NCI-H82 treated with DMSO at 0.1 percent for 48 hours (cell line): ENCODE results near the gene C1QB.

Experiments used
- DNase-seq: peaks from one replicate; lab custom pipeline; 2025; ENCODE audit not compliant: unreplicated experiment; lab: John Stamatoyannopoulos, UW

The C1QB gene

GRCh38 chr1:22652881-22653316 is at the start of gene C1QB:
Gene C1QB (plus strand): TSS chr1:22653236. CDS start chr1:22659463, 6,227 bp downstream.
- DNase-seq: no peak

GRCh38 chr1:22606161-22606560 is 46.9 kb upstream of the C1QB start:
- DNase-seq: peak; percentile 72

GRCh38 chr1:22607154-22607553 is 45.9 kb upstream of the C1QB start:
- no peak for DNase-seq

- no peak for DNase-seq
These were observed 44.7 kb upstream of the C1QB start for GRCh38 chr1:22608361-22608760.

GRCh38 chr1:22609291-22609690 is 43.7 kb upstream of the C1QB start:
- no peak for DNase-seq

- DNase-seq: no peak
These were observed 41.5 kb upstream of the C1QB start for GRCh38 chr1:22611530-22611947.

- peak; percentile 95 for DNase-seq
These were observed 40.1 kb upstream of the C1QB start for GRCh38 chr1:22612671-22613571.

GRCh38 chr1:22613572-22613918 is 39.5 kb upstream of the C1QB start:
- no peak for DNase-seq

GRCh38 chr1:22613951-22614350 is 39.1 kb upstream of the C1QB start:
- DNase-seq: peak; percentile 70

- no peak for DNase-seq
These were observed 37.1 kb upstream of the C1QB start for GRCh38 chr1:22615886-22616285.

GRCh38 chr1:22616571-22616970 is 36.5 kb upstream of the C1QB start:
- DNase-seq: no peak

- DNase-seq: no peak
These were observed 35.0 kb upstream of the C1QB start for GRCh38 chr1:22618056-22618455.

GRCh38 chr1:22619252-22619651 is 33.8 kb upstream of the C1QB start:
- DNase-seq: no peak

- no peak for DNase-seq
These were observed 33.2 kb upstream of the C1QB start for GRCh38 chr1:22619798-22620197.

- no peak for DNase-seq
These were observed 31.3 kb upstream of the C1QB start for GRCh38 chr1:22621761-22622160.

GRCh38 chr1:22625262-22625925 is 27.6 kb upstream of the C1QB start:
- no peak for DNase-seq

GRCh38 chr1:22626237-22627157 is 26.5 kb upstream of the C1QB start:
- peak; percentile 22 for DNase-seq

GRCh38 chr1:22627331-22627730 is 25.7 kb upstream of the C1QB start:
- no peak for DNase-seq

GRCh38 chr1:22628698-22629444 is 24.2 kb upstream of the C1QB start:
- DNase-seq: no peak

GRCh38 chr1:22629886-22630285 is 23.1 kb upstream of the C1QB start:
- DNase-seq: no peak
